HUES64 (cell line): ENCODE results near the gene ATP2B2.
A peak's percentile ranks its signal among the peaks of the same experiment; 100 is the strongest.

Experiments
- H3K27ac ChIP-seq: 2 replicates; pipeline ENCODE4 v1.7.0; 2013; ENCODE audit warnings: low read depth, low read length, inconsistent platforms
- H3K27me3 ChIP-seq: 2 replicates; pipeline ENCODE4 v1.6.1; 2013; ENCODE audit warnings: mild to moderate bottlenecking, low read length; ENCODE audit not compliant: insufficient read depth
- H3K36me3 ChIP-seq: 2 replicates; pipeline ENCODE4 v1.6.1; 2013; ENCODE audit warnings: mild to moderate bottlenecking, low read length; ENCODE audit not compliant: insufficient read depth
- H3K4me1 ChIP-seq: 2 replicates; pipeline ENCODE4 v1.6.1; 2013; ENCODE audit warnings: mild to moderate bottlenecking, low read length, moderate library complexity; ENCODE audit not compliant: insufficient read depth
- H3K4me3 ChIP-seq: 2 replicates; pipeline ENCODE4 v1.5.1; 2013; ENCODE audit warnings: mild to moderate bottlenecking, low read length, moderate library complexity
- H3K9ac ChIP-seq: 2 replicates; pipeline ENCODE4 v1.6.1; 2013; ENCODE audit warnings: mild to moderate bottlenecking, low read depth, low read length
- H3K9me3 ChIP-seq: 2 replicates; pipeline ENCODE4 v1.6.1; 2013; ENCODE audit warnings: low read depth, low read length; ENCODE audit not compliant: insufficient read depth
- WGBS: fragments of 150-250, 120-280 bp; methylation state at CpG from one replicate; pipeline ENCODE4 v1.1.7; 2013; ENCODE audit warnings: missing lambda C conversion rate; 5-methylcytosine and 5-hydroxymethylcytosine counted together

The ATP2B2 gene

DNA sequence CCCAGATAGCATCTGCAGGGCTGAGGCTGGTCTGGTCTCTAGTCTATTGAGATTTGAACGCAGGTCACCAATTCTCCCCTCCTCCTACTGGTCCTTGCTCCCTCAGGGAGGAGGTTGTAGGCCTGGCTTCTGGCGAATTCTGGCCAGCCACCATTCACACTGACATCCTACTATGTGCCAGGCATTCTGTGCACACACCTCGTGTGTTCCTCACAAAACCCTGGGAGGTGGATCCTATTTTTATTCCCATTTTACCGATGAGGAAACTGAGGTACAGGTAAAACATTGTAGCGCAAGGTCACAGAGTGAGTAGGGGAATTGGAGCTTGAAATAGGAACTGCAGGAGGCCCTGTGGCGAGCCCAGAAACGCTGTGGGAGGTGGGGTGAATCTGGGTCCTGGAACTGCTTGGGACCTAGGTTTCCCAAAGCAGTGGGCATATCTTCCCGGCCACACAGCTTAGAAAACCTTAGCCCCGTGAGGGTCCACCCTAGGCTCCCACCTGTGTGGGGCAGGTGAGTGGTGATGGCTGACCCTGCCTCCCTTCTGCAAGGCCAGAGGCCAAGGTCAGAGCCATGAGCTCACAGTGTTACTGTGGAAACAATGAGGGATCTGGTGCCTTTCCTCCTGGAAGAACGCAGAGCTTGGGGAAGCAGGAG is 4.8 kb upstream of the ATP2B2 start:
- Histone ChIP-seq H3K36me3 (no peaks in the 10 kb centered on the region), H3K27me3 (peaks cover 8% of the 10 kb centered on the region), H3K4me3 (no peak overlapping the region), H3K9me3 (no peaks in the 10 kb centered on the region), H3K9ac (no peak overlapping the region), H3K27ac (no peak overlapping the region), H3K4me1 (0 out of 2 replicates have a peak, but pooled peaks cover 4% of the 10 kb centered on the region)
- WGBS = 91% methylated on average over 10 of the region's 10 CpGs

- no peaks in the 10 kb centered on the region for H3K36me3 ChIP-seq
- H3K27me3 ChIP-seq = peaks cover 16% of the 10 kb centered on the region
- no peaks in the 10 kb centered on the region for H3K9me3 ChIP-seq
- H3K4me3 ChIP-seq = no peak overlapping the region
- 0 out of 2 replicates have a peak, but pooled peaks cover 4% of the 10 kb centered on the region for H3K4me1 ChIP-seq
- H3K9ac ChIP-seq = no peak overlapping the region
- 94% methylated on average over 7 of the region's 7 CpGs for WGBS
- H3K27ac ChIP-seq = no peak overlapping the region
Observed at GRCh38 chr3:10509325-10509724, 3.9 kb upstream of the ATP2B2 start.

DNA sequence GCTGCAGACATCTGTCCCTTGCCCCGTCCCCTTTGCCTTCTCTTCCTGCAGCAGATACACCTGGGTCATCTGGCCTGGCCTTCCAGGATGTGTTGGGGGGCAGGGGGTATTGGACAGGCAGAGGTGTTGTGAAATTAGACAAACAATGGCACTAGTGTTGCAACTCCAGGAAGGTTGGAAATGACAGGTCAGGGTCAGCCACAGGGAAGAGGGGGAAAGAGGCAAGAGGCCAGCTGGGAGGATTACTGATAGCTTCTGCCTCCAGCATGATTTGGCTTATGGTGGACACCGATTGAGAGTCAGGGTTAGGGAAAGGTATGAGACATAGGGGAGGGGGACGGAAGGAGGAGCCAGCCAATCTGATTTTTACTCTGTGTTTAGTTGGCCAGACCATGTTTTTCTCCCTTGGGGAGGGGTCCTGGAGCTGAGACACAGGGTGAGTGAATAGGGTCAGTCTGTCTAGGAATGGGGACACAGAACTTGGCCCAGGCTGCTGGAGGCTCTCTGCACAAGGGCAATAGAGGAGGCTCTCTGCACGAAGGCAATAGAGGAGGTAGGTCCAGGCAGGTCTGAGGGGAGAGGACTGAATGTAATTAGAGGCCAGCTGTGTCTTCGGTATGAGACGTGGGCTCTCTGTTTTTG is 3.4 kb upstream of the ATP2B2 start:
- H3K36me3 ChIP-seq = no peaks in the 10 kb centered on the region
- H3K4me1 ChIP-seq = 0 out of 2 replicates have a peak, but pooled peaks cover 4% of the 10 kb centered on the region
- WGBS = 89% methylated on average over 6 of the region's 6 CpGs
- no peak overlapping the region for H3K9ac ChIP-seq
- H3K27me3 ChIP-seq = peaks cover 18% of the 10 kb centered on the region
- no peak overlapping the region for H3K4me3 ChIP-seq
- H3K9me3 ChIP-seq = no peaks in the 10 kb centered on the region
- no peak overlapping the region for H3K27ac ChIP-seq

DNA sequence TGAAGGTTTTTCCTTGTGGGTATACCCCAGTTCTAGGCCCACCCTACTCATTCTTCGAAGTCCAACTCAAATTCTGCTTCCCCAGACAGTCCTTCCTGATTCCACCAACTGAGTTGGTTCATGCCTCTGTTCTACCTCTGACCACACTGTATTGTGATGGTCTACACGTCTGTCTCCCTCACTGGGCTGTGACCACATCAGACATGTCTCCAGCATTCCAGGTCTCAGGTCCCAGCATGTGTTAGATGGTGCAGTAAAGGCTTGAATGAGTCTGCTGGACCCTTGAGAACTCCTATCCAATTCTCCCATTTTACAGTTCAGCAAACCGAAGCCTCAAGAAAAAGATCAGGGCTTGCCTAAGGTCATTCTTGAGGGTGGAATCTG is 2.8 kb upstream of the ATP2B2 start:
- Histone ChIP-seq H3K4me3 (no peak overlapping the region), H3K27me3 (peaks cover 18% of the 10 kb centered on the region), H3K27ac (no peak overlapping the region), H3K36me3 (no peaks in the 10 kb centered on the region), H3K4me1 (0 out of 2 replicates have a peak, but pooled peaks cover 4% of the 10 kb centered on the region), H3K9ac (no peak overlapping the region), H3K9me3 (no peaks in the 10 kb centered on the region)
- 89% methylated on average over 3 of the region's 3 CpGs for WGBS

DNA sequence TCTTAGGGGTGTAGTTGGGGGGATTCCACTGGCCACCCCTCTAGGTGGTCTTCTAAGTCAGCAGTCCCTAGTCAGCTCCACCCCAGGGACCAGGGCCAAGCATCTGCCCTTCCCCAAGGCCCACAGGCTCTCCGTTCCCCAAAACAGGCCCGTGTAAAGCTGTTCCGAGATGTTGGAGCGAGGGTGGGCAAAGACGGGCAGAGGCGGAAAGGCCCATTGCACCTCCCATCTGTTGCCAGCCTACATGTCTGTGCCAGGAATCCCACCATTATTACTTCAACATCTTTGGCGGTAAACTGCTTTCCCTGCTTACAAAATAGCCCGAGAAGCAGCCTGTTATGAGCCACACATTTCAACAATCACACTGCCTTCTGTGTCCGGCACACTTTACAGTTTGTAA is 1.9 kb upstream of the ATP2B2 start:
- H3K4me1 ChIP-seq = 0 out of 2 replicates have a peak, but pooled peaks cover 4% of the 10 kb centered on the region
- H3K9me3 ChIP-seq = no peaks in the 10 kb centered on the region
- no peak overlapping the region for H3K9ac ChIP-seq
- 92% methylated on average over 9 of the region's 9 CpGs for WGBS
- H3K27me3 ChIP-seq = peaks cover 18% of the 10 kb centered on the region
- H3K4me3 ChIP-seq = no peak overlapping the region
- H3K36me3 ChIP-seq = no peaks in the 10 kb centered on the region
- no peak overlapping the region for H3K27ac ChIP-seq

- Histone ChIP-seq H3K4me3 (no peak overlapping the region), H3K36me3 (no peaks in the 10 kb centered on the region), H3K4me1 (0 out of 2 replicates have a peak, but pooled peaks cover 4% of the 10 kb centered on the region), H3K27ac (no peak overlapping the region), H3K27me3 (peaks cover 18% of the 10 kb centered on the region), H3K9ac (no peak overlapping the region), H3K9me3 (no peaks in the 10 kb centered on the region)
- WGBS = 95% methylated on average over 14 of the region's 14 CpGs
Observed at GRCh38 chr3:10506696-10507095, 1.3 kb upstream of the ATP2B2 start.

DNA sequence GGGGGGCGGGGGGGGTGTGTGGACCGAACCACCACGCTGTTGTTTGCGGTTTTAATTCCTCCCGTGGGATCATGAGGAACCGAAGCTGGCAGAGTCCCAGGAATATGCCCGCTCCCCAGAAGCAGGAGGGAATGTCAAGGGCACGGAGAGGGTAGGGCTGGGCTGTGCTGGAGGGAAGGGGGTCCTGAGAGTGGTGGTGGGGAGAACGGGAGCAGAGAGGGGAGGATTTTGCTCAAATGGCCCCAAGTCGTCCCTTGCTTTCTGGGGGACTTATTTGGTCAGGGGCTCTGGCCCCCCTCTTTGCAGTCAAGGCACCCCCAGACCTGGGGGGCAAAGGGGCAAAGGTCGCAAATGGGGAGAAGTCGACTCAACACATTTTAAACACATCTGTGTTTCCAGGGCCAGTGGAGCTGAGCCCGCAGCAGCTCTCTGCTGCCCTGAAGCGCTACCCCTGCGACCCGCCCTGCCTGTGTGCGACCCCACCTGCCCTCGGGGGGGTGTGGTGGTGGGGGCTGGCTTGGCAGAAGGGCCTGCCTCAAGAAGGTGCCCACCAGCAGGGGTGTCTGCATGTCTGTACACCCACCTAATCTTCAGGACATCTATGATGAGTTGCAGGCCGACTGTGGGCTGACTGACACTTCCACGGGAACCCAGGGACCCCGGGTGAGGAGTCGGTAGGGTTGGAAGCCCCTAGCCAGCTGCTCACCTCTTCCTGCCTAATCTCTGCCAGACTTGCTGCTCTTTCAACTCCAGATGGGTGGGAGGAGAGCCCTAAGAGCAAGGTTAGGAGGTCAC is 602 bp upstream of the ATP2B2 start:
- Histone ChIP-seq H3K4me3 (peak overlapping the region; percentile 36), H3K9me3 (no peaks in the 10 kb centered on the region), H3K36me3 (no peaks in the 10 kb centered on the region), H3K27ac (no peak overlapping the region), H3K27me3 (peaks cover 18% of the 10 kb centered on the region), H3K9ac (no peak overlapping the region), H3K4me1 (0 out of 2 replicates have a peak, but pooled peaks cover 4% of the 10 kb centered on the region)
- WGBS = 58% methylated on average over 21 of the region's 22 CpGs

- Histone ChIP-seq H3K9ac (no peak overlapping the region), H3K4me1 (0 out of 2 replicates have a peak, but pooled peaks cover 4% of the 10 kb centered on the region), H3K4me3 (peak overlapping the region; percentile 47), H3K27ac (no peak overlapping the region), H3K9me3 (no peaks in the 10 kb centered on the region), H3K36me3 (no peaks in the 10 kb centered on the region), H3K27me3 (peaks cover 18% of the 10 kb centered on the region)
- WGBS = 81% methylated on average over 25 of the region's 25 CpGs
Observed at GRCh38 chr3:10504171-10505049, 976 bp downstream of the ATP2B2 start.

DNA sequence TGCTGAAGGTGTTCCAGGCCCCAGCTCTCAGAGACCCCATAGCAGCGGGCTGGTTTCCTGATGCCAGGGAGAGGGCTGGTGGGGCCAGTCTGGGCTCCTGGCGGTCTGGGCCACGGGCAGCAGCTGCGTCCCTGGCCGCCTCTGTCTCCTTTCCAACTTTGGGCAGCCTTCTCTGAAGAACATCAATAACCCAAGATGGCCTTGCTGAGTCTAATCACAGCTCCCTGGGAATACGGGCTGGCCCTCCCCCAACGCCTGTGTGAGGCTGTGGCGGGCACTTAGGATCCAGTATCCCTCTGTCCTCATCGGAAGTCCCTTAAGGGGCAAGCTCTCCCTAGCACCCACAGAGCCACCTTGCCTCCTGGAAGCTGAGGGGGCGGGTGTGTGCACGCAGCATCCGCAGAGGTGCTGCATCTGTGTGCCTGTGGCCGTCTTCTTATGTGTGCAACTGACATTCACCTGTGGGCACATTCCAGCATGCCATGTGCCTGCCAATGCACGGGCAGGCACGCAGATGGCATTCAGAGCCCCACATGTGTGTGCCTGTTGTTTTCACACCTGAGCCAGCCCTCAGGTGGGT is 2.1 kb downstream of the ATP2B2 start:
- Histone ChIP-seq H3K9me3 (no peaks in the 10 kb centered on the region), H3K27me3 (peaks cover 18% of the 10 kb centered on the region)

DNA sequence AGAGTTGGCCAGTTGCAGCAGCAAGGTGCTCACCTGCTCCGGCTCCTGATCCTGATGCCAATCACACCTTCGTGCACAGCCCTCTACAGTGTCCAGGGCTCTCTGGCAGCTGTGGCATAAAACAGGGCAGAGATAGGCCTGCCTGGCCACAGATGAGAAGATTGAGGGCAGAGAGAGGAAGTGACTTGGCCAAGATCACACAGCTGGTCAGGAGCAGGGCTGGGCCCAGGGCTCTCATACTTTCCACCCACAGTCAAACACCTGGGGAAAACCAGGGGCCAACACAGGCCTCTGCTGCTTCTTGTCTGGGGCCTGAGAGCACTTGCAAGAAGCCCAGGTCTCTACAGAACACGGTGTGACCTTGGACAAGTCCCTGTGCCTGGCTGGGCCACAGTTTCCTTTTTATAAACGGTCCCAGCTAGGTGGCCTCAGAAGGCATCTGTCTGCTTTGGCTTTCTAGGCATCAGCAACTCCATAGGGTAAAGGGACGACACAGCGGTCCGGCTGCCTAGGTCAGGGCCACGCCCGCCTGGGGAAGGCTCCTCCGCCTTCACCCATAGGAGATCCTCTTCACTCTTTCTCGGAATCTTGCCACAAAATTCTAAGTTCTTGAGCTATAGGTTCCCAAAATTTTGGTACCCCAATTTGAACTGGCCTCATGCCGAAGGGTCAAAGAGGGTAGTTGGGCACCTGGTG is 3.1 kb downstream of the ATP2B2 start:
- no peak overlapping the region for H3K9ac ChIP-seq
- H3K9me3 ChIP-seq = no peaks in the 10 kb centered on the region
- no peaks in the 10 kb centered on the region for H3K36me3 ChIP-seq
- peaks cover 18% of the 10 kb centered on the region for H3K27me3 ChIP-seq
- 87% methylated on average over 12 of the region's 12 CpGs for WGBS
- H3K4me1 ChIP-seq = 0 out of 2 replicates have a peak, but pooled peaks cover 4% of the 10 kb centered on the region
- no peak overlapping the region for H3K4me3 ChIP-seq
- H3K27ac ChIP-seq = no peak overlapping the region

More for the DNA sequence above, 2.1 kb downstream of the ATP2B2 start:
- H3K36me3 ChIP-seq = no peaks in the 10 kb centered on the region
- WGBS = 93% methylated on average over 15 of the region's 15 CpGs
- no peak overlapping the region for H3K9ac ChIP-seq
- no peak overlapping the region for H3K4me3 ChIP-seq
- no peak overlapping the region for H3K27ac ChIP-seq
- 0 out of 2 replicates have a peak, but pooled peaks cover 4% of the 10 kb centered on the region for H3K4me1 ChIP-seq
